ENCODE data around the gene SLC40A1. TPM values are rescaled to one million over a fixed set of nuclear protein-coding genes. Genes with fewer than 3 reads are reported as not detected.

Gene SLC40A1
- total and polyA plus RNA-seq, 2 donors (not counting 1 experiment from before 2014, with no cell fraction given): 17.2 to 97.4 TPM

- H3K4me1 ChIP-seq (ENCODE audit: control insufficient read depth, extremely low read depth, insufficient read depth, low read length): peaks cover 2% of the 10 kb centered on the region
- no peaks in the 10 kb centered on the region for H3K79me2 ChIP-seq (ENCODE audit: control insufficient read depth, insufficient read depth, low read length)
- no peak for TF ChIP-seq CTCF (conservative IDR thresholded peaks at IDR 0.05 in 1 of 2, IDR thresholded peaks at IDR 0.05 in 1 of 2; ENCODE audit: low read depth in 1 of 2, low read length in 2 of 2)
- TF ChIP-seq EZH2 (IDR thresholded peaks at IDR 0.05; ENCODE audit: low read length, missing control alignments): no peak
- no peaks in the 10 kb centered on the region for H3K9me3 ChIP-seq (ENCODE audit: control insufficient read depth, insufficient read depth, low read depth, low read length)
- no peak overlapping the region for H3K9ac ChIP-seq (ENCODE audit: insufficient read depth, low read length)
- H3K4me2 ChIP-seq (ENCODE audit: extremely low read depth, insufficient read depth, low read length): no peak overlapping the region
- H4K20me1 ChIP-seq (ENCODE audit: control insufficient read depth, extremely low read depth, insufficient read depth, low read length): no peaks in the 10 kb centered on the region
- DNase-seq (ENCODE audit: low read depth in 2 of 2): peak; percentile 65 to 71
- H2AFZ ChIP-seq (ENCODE audit: low read length): no peak overlapping the region
- no peaks in the 10 kb centered on the region for H3K36me3 ChIP-seq (ENCODE audit: control insufficient read depth, insufficient read depth, low read length)
- H3K27me3 ChIP-seq (ENCODE audit: control insufficient read depth, insufficient read depth, low read length): no peaks in the 10 kb centered on the region
- no peak overlapping the region for H3K27ac ChIP-seq (ENCODE audit: insufficient read depth, low read length)
- no peak overlapping the region for H3K4me3 ChIP-seq (replicated peaks in 1 of 4; ENCODE audit: control extremely low read depth in 1 of 4, insufficient read depth in 1 of 4, low read depth in 3 of 4, low read length in 4 of 4)
Measured at GRCh38 chr2:189549449-189549832, 31.1 kb downstream of the SLC40A1 start.

- no peaks in the 10 kb centered on the region for H3K9me3 ChIP-seq (ENCODE audit: control insufficient read depth, insufficient read depth, low read depth, low read length)
- H3K4me1 ChIP-seq (ENCODE audit: control insufficient read depth, extremely low read depth, insufficient read depth, low read length): peaks cover 2% of the 10 kb centered on the region
- H3K27me3 ChIP-seq (ENCODE audit: control insufficient read depth, insufficient read depth, low read length): no peaks in the 10 kb centered on the region
- H3K79me2 ChIP-seq (ENCODE audit: control insufficient read depth, insufficient read depth, low read length): no peaks in the 10 kb centered on the region
- no peak overlapping the region for H3K9ac ChIP-seq (ENCODE audit: insufficient read depth, low read length)
- no peak overlapping the region for H3K4me3 ChIP-seq (replicated peaks in 1 of 4; ENCODE audit: control extremely low read depth in 1 of 4, insufficient read depth in 1 of 4, low read depth in 3 of 4, low read length in 4 of 4)
- no peaks in the 10 kb centered on the region for H3K36me3 ChIP-seq (ENCODE audit: control insufficient read depth, insufficient read depth, low read length)
- no peak overlapping the region for H3K4me2 ChIP-seq (ENCODE audit: extremely low read depth, insufficient read depth, low read length)
- H4K20me1 ChIP-seq (ENCODE audit: control insufficient read depth, extremely low read depth, insufficient read depth, low read length): no peaks in the 10 kb centered on the region
- DNase-seq (ENCODE audit: low read depth in 2 of 2): peak; percentile 30 to 31
- no peak overlapping the region for H3K27ac ChIP-seq (ENCODE audit: insufficient read depth, low read length)
- no peak overlapping the region for H2AFZ ChIP-seq (ENCODE audit: low read length)
- TF ChIP-seq CTCF (conservative IDR thresholded peaks at IDR 0.05 in 1 of 2, IDR thresholded peaks at IDR 0.05 in 1 of 2; ENCODE audit: low read depth in 1 of 2, low read length in 2 of 2) (no peak), EZH2 (IDR thresholded peaks at IDR 0.05; ENCODE audit: low read length, missing control alignments) (no peak)
Measured at GRCh38 chr2:189548666-189549448, 31.7 kb downstream of the SLC40A1 start.

GRCh38 chr2:189545418-189545817 is 35.2 kb downstream of the SLC40A1 start:
- Histone ChIP-seq H3K4me3 (replicated peaks in 1 of 4; ENCODE audit: control extremely low read depth in 1 of 4, insufficient read depth in 1 of 4, low read depth in 3 of 4, low read length in 4 of 4) (no peak overlapping the region), H3K27me3 (ENCODE audit: control insufficient read depth, insufficient read depth, low read length) (no peaks in the 10 kb centered on the region), H2AFZ (ENCODE audit: low read length) (no peak overlapping the region), H3K79me2 (ENCODE audit: control insufficient read depth, insufficient read depth, low read length) (no peaks in the 10 kb centered on the region), H3K9ac (ENCODE audit: insufficient read depth, low read length) (no peak overlapping the region), H3K27ac (ENCODE audit: insufficient read depth, low read length) (no peak overlapping the region), H3K4me2 (ENCODE audit: extremely low read depth, insufficient read depth, low read length) (no peak overlapping the region), H3K36me3 (ENCODE audit: control insufficient read depth, insufficient read depth, low read length) (no peaks in the 10 kb centered on the region), H4K20me1 (ENCODE audit: control insufficient read depth, extremely low read depth, insufficient read depth, low read length) (no peaks in the 10 kb centered on the region), H3K4me1 (ENCODE audit: control insufficient read depth, extremely low read depth, insufficient read depth, low read length) (peaks cover 2% of the 10 kb centered on the region), H3K9me3 (ENCODE audit: control insufficient read depth, insufficient read depth, low read depth, low read length) (no peaks in the 10 kb centered on the region)
- TF ChIP-seq CTCF (conservative IDR thresholded peaks at IDR 0.05 in 1 of 2, IDR thresholded peaks at IDR 0.05 in 1 of 2; ENCODE audit: low read depth in 1 of 2, low read length in 2 of 2): no peak
- no peak for TF ChIP-seq EZH2 (IDR thresholded peaks at IDR 0.05; ENCODE audit: low read length, missing control alignments)
- no peak for DNase-seq (ENCODE audit: low read depth in 2 of 2)
